HG02798 (cell line): ENCODE results near the gene UBE2L3.

Experiments used
- ATAC-seq: cut with Tn5 transposase; IDR thresholded peaks from one replicate; pipeline ENCODE4 v1.9.1; 2021; ENCODE audit warnings: mild to moderate bottlenecking; ENCODE audit not compliant: unreplicated experiment, poor library complexity

Gene UBE2L3

DNA sequence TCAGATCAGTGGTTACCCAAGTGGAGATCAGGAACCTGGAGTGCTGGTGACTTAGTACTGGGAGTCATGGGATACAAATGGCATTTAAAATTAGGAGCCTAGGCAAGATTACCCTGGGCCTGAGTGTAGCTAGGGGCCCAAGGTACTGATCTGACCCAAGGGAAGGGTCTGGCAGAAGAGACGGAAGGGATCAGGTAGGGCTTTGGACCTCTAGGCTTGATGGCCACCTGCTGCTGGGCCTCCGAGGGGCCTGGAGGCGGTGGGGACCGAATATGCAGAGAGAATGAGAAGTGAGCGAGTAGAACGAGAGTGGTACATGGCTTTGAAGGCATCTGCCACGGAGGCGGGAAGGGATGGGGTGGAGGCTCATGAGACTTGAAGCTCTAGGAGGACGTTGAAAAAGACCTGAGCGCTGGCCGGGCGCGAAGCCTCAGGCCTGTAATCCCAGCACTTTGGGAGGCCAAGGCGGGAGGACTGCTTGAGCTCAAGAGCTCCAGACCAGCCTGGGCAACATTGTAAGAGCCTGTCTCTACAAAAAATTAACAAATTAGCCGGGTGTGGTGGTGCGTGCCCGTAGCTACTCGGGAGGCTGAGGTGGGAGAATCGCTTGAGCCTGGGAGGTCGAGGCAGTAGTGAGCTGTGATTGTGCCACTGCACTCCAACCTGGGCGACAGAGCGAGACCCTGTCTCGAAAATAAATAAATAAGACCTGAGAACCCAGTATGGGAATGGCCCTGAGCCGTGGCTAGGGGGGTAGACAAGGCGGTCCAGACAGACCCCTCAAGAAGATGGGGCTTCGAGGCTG lies 97.7 kb downstream of the UBE2L3 start:
- ATAC-seq, result no peak

DNA sequence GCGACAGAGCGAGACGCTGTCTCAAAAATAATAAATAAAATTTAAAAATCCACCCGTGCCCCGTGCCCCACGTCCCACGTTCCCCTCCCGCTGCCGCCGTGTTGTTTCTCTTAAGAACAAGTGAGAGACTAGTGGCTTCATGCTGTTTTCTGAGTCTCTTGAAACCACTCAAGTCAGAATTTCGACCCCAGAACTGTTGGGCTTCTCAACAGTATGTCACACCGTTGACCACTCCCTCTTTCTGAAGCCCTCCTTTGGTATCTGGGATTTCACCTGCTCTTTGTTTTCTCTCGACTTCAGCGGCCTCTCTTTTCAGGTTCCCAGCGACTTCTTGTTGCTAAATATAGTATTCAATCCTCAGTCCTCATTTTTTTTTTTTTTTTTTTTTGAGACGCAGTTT lies 99.3 kb downstream of the UBE2L3 start:
- no peak for ATAC-seq

DNA sequence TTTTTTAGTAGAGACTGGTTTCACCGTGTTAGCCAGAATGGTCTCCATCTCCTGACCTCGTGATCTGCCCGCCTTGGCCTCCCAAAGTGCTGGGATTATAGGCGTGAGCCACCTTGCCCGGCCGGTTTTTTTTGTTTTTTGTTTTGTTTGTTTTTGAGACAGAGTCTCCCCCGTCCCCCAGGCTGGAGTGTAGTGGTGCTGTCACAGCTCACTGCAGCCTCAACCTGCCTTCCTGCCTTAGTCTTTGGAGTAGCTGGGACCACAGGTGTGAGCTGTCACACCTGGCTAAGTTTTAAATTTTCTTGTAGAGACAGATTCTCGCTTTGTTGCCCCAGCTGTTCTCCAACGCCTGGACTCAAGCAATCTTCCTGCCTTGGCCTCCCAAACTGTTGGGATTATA lies 101.5 kb downstream of the UBE2L3 start:
- no peak for ATAC-seq

DNA sequence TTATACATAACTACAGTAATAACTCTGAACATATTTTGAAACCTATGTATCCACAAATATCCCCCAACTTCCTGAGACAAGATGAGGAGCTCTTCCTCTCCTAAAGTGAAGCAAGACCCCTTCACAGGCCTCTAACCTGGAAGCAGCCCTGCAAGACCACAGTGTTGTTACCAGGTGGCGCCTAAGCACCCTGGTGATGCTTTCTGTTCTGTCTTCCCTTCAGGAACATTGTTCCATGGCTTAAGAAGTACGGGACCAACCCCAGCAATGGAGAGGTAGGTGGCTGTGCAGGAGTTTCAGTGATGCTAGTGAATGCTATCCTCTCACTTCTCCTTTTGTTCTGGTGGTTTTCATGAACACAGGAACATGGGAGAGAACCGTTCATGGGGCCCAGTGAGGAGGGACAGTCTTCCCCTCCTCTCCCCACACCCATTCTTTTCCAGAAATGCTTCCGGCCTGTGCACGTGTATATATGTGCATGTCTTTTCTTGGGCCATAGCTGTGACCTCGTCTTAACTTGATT lies 104.7 kb downstream of the UBE2L3 start:
- ATAC-seq, result no peak
